ENCODE results near the gene OR4D9. TPM values are rescaled to one million over a fixed set of nuclear protein-coding genes. Genes with fewer than 3 reads are reported as not detected.

Gene OR4D9
- total and polyA plus RNA-seq, 2 of the 8 experiments (the other 6 are each of a cell fraction or from before 2014, with no cell fraction given): not detected

DNA sequence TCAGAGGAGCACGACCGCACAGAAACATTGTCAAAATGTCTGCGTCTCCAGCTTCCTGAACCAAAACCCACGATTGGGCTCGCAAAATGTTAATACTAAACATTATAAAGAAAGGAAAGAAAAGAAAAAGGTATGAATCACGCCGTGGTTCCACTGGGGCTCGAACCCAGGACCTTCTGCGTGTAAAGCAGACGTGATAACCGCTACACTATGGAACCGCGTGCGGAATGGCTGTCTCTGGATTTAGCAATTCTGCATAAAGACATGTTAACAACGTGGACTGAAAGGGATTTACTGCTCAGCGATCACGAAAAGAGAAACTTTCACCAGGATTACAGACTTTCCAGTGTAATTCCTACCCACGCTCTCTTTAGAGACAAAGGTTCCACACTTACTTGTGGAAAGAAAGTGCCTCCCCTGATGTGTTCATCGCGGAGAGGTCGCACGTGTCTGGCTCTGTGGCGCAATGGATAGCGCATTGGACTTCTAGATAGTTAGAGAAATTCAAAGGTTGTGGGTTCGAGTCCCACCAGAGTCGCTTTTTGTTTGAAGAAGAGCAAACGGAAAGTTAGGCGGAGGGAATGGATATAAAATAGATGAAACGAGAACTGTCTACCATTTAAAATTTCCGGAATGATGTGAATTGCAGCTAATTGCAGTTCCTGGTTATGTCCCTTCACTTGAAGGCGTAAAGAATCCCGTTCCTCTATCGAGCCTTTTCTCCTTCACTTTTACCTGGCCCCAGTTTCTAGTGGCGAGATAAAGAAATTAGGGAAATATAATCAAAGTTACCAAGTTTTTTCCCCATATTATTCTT is 39.7 kb downstream of the OR4D9 start (continued):
- TF ChIP-seq, protein P1, sequence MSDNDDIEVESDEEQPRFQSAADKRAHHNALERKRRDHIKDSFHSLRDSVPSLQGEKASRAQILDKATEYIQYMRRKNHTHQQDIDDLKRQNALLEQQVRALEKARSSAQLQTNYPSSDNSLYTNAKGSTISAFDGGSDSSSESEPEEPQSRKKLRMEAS (IDR thresholded peaks at IDR 0.05): peak; percentile 87; the same call in 1 of the 2 replicates
- TF ChIP-seq CBX5 (IDR thresholded peaks at IDR 0.05; ENCODE audit: low read depth, low read length) (no peak), KDM4A (IDR thresholded peaks at IDR 0.05; ENCODE audit: low read depth, low read length, severe bottlenecking) (peak; percentile 46), GTF2F1 (IDR thresholded peaks at IDR 0.05; ENCODE audit: borderline replicate concordance, low read depth, low read length) (no peak), RBBP5 (IDR thresholded peaks at IDR 0.05; ENCODE audit: borderline replicate concordance, low read depth, low read length) (peak; percentile 99), SAP30 (IDR thresholded peaks at IDR 0.05; ENCODE audit: insufficient read depth, insufficient replicate concordance, low read length) (peak; percentile 36)
- TF ChIP-seq, protein P2, sequence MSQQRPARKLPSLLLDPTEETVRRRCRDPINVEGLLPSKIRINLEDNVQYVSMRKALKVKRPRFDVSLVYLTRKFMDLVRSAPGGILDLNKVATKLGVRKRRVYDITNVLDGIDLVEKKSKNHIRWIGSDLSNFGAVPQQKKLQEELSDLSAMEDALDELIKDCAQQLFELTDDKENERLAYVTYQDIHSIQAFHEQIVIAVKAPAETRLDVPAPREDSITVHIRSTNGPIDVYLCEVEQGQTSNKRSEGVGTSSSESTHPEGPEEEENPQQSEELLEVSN (IDR thresholded peaks at IDR 0.05): peak; percentile 50; the same call in 1 of the 2 replicates

Measured in H1 (cell line).